Rectal smooth muscle tissue (tissue), 1 donor: ENCODE results near the gene TNFSF4.
"Not testable (repeated sequence)": the region's sequence is repeated elsewhere in the genome, so short reads cannot be mapped to it uniquely, and the experiment has no call there.

Experiments
- H3K27ac ChIP-seq: one replicate; pipeline ENCODE4 v1.7.0; 2013; ENCODE audit warnings: low read depth, low read length, inconsistent platforms
- H3K27me3 ChIP-seq: one replicate; pipeline ENCODE4 v1.7.0; 2013; ENCODE audit warnings: low read length; ENCODE audit not compliant: control insufficient read depth, insufficient read depth
- H3K36me3 ChIP-seq: one replicate; pipeline ENCODE4 v1.7.0; 2013; ENCODE audit warnings: low read length; ENCODE audit not compliant: control insufficient read depth, insufficient read depth
- H3K4me1 ChIP-seq: one replicate; pipeline ENCODE4 v1.7.0; 2013; ENCODE audit warnings: low read length; ENCODE audit not compliant: control insufficient read depth, insufficient read depth
- H3K4me3 ChIP-seq: one replicate; pipeline ENCODE4 v1.7.0; 2013; ENCODE audit warnings: low read length
- H3K9ac ChIP-seq: one replicate; pipeline ENCODE4 v1.7.0; 2013; ENCODE audit warnings: low read length

Gene TNFSF4

GRCh38 chr1:173206816-173207568, at the start of gene TNFSF4:
Gene TNFSF4, minus strand, starts transcription at chr1:173207331. Its CDS starts 155 bp downstream, at chr1:173207176.
- H3K36me3 ChIP-seq, result no peaks in the 10 kb centered on the region
- no peaks in the 10 kb centered on the region for H3K4me1 ChIP-seq
- H3K9ac ChIP-seq, result no peak within 1 kb of the TSS
- H3K27ac ChIP-seq, result no peak within 1 kb of the TSS
- no peaks in the 10 kb centered on the region for H3K27me3 ChIP-seq
- peak within 1 kb of the TSS; percentile 45 for H3K4me3 ChIP-seq

- H3K4me1 ChIP-seq, result no peaks in the 10 kb centered on the region
- H3K4me3 ChIP-seq, result no peak overlapping the region
- H3K36me3 ChIP-seq, result no peaks in the 10 kb centered on the region
- H3K27ac ChIP-seq, result no peak overlapping the region
- no peaks in the 10 kb centered on the region for H3K27me3 ChIP-seq
- H3K9ac ChIP-seq, result no peak overlapping the region
Measured at GRCh38 chr1:173255214-173255813, 48.2 kb upstream of the TNFSF4 start.

- Histone ChIP-seq H3K27me3 (no peaks in the 10 kb centered on the region), H3K36me3 (no peaks in the 10 kb centered on the region), H3K9ac (no peak overlapping the region), H3K4me1 (no peaks in the 10 kb centered on the region), H3K4me3 (no peak overlapping the region), H3K27ac (no peak overlapping the region)
Measured at GRCh38 chr1:173253046-173253445, 45.9 kb upstream of the TNFSF4 start.

- Histone ChIP-seq H3K36me3 (no peaks in the 10 kb centered on the region), H3K4me3 (no peak overlapping the region), H3K9ac (no peak overlapping the region), H3K27ac (no peak overlapping the region), H3K27me3 (no peaks in the 10 kb centered on the region), H3K4me1 (no peaks in the 10 kb centered on the region)
Measured at GRCh38 chr1:173249349-173249748, 42.2 kb upstream of the TNFSF4 start.

GRCh38 chr1:173248247-173248940, 41.3 kb upstream of the TNFSF4 start:
- Histone ChIP-seq H3K36me3 (no peaks in the 10 kb centered on the region), H3K4me1 (no peaks in the 10 kb centered on the region)

GRCh38 chr1:173245892-173246291, 38.8 kb upstream of the TNFSF4 start:
- H3K4me1 ChIP-seq, result no peaks in the 10 kb centered on the region
- no peak overlapping the region for H3K4me3 ChIP-seq
- H3K27me3 ChIP-seq, result no peaks in the 10 kb centered on the region
- H3K9ac ChIP-seq, result no peak overlapping the region
- no peak overlapping the region for H3K27ac ChIP-seq
- no peaks in the 10 kb centered on the region for H3K36me3 ChIP-seq

More at GRCh38 chr1:173248247-173248940, 41.3 kb upstream of the TNFSF4 start:
- Histone ChIP-seq H3K4me3 (no peak overlapping the region), H3K27ac (no peak overlapping the region), H3K9ac (no peak overlapping the region), H3K27me3 (no peaks in the 10 kb centered on the region)

- Histone ChIP-seq H3K27me3 (no peaks in the 10 kb centered on the region), H3K36me3 (no peaks in the 10 kb centered on the region)
Measured at GRCh38 chr1:173243300-173243699, 36.2 kb upstream of the TNFSF4 start.

GRCh38 chr1:173241528-173242347, 34.6 kb upstream of the TNFSF4 start:
- Histone ChIP-seq H3K27me3 (no peaks in the 10 kb centered on the region), H3K27ac (no peak overlapping the region), H3K4me3 (no peak overlapping the region), H3K4me1 (no peaks in the 10 kb centered on the region), H3K9ac (no peak overlapping the region), H3K36me3 (no peaks in the 10 kb centered on the region)

More at GRCh38 chr1:173243300-173243699, 36.2 kb upstream of the TNFSF4 start:
- Histone ChIP-seq H3K27ac (no peak overlapping the region), H3K9ac (no peak overlapping the region), H3K4me3 (no peak overlapping the region), H3K4me1 (no peaks in the 10 kb centered on the region)

- H3K36me3 ChIP-seq, result no peaks in the 10 kb centered on the region
- no peaks in the 10 kb centered on the region for H3K27me3 ChIP-seq
- no peak overlapping the region for H3K4me3 ChIP-seq
- H3K9ac ChIP-seq, result no peak overlapping the region
- H3K4me1 ChIP-seq, result no peaks in the 10 kb centered on the region
- H3K27ac ChIP-seq, result no peak overlapping the region
Measured at GRCh38 chr1:173240609-173241008, 33.5 kb upstream of the TNFSF4 start.

GRCh38 chr1:173239058-173239457, 31.9 kb upstream of the TNFSF4 start:
- Histone ChIP-seq H3K36me3 (no peaks in the 10 kb centered on the region), H3K27me3 (no peaks in the 10 kb centered on the region), H3K4me1 (no peaks in the 10 kb centered on the region), H3K4me3 (no peak overlapping the region), H3K27ac (no peak overlapping the region), H3K9ac (no peak overlapping the region)

- no peaks in the 10 kb centered on the region for H3K4me1 ChIP-seq
- H3K27ac ChIP-seq, result no peak overlapping the region
- no peak overlapping the region for H3K4me3 ChIP-seq
- H3K9ac ChIP-seq, result no peak overlapping the region
- no peaks in the 10 kb centered on the region for H3K36me3 ChIP-seq
- no peaks in the 10 kb centered on the region for H3K27me3 ChIP-seq
Measured at GRCh38 chr1:173234899-173235298, 27.8 kb upstream of the TNFSF4 start.

- H3K27me3 ChIP-seq, H3K4me1 ChIP-seq, H3K27ac ChIP-seq, H3K9ac ChIP-seq, H3K36me3 ChIP-seq, H3K4me3 ChIP-seq: not testable (repeated sequence)
Measured at GRCh38 chr1:173234434-173234833, 27.3 kb upstream of the TNFSF4 start.
